Measurements from ENCODE around the gene SIKE1.

The SIKE1 gene

GRCh38 chr1:114737314-114737849 lies 43.1 kb downstream of the SIKE1 start:
- DNase-seq, result no peak
- Histone ChIP-seq H3K36me3 (peaks cover 82% of the 10 kb centered on the region), H3K27me3 (ENCODE audit: insufficient read depth, low read depth, severe bottlenecking) (no peaks in the 10 kb centered on the region)

GRCh38 chr1:114735479-114735878 lies 45.0 kb downstream of the SIKE1 start:
- H3K27ac ChIP-seq, result no peak overlapping the region
- no peak for TF ChIP-seq CTCF (IDR thresholded peaks at IDR 0.05; ENCODE audit: low read depth, low read length)
- no peaks in the 10 kb centered on the region for H3K9me3 ChIP-seq (ENCODE audit: severe bottlenecking)
- no peak for DNase-seq
- peaks cover 93% of the 10 kb centered on the region for H3K36me3 ChIP-seq
- H3K27me3 ChIP-seq (ENCODE audit: insufficient read depth, low read depth, severe bottlenecking), result no peaks in the 10 kb centered on the region
- no peak overlapping the region for H3K4me3 ChIP-seq (ENCODE audit: low read depth, low read length)

More at GRCh38 chr1:114737314-114737849, 43.1 kb downstream of the SIKE1 start:
- Histone ChIP-seq H3K9me3 (ENCODE audit: severe bottlenecking) (no peaks in the 10 kb centered on the region), H3K4me3 (ENCODE audit: low read depth, low read length) (no peak overlapping the region), H3K27ac (no peak overlapping the region)
- TF ChIP-seq CTCF (IDR thresholded peaks at IDR 0.05; ENCODE audit: low read depth, low read length), result no peak

GRCh38 chr1:114729782-114730181 lies 50.7 kb downstream of the SIKE1 start:
- Histone ChIP-seq H3K27ac (no peak overlapping the region), H3K27me3 (ENCODE audit: insufficient read depth, low read depth, severe bottlenecking) (no peaks in the 10 kb centered on the region), H3K4me3 (ENCODE audit: low read depth, low read length) (no peak overlapping the region), H3K36me3 (peaks cover 99% of the 10 kb centered on the region), H3K9me3 (ENCODE audit: severe bottlenecking) (no peaks in the 10 kb centered on the region)
- no peak for TF ChIP-seq CTCF (IDR thresholded peaks at IDR 0.05; ENCODE audit: low read depth, low read length)
- no peak for DNase-seq

GRCh38 chr1:114728553-114728952 lies 51.9 kb downstream of the SIKE1 start:
- Histone ChIP-seq H3K27ac (no peak overlapping the region), H3K36me3 (peaks cover 100% of the 10 kb centered on the region), H3K4me3 (ENCODE audit: low read depth, low read length) (no peak overlapping the region), H3K9me3 (ENCODE audit: severe bottlenecking) (no peaks in the 10 kb centered on the region), H3K27me3 (ENCODE audit: insufficient read depth, low read depth, severe bottlenecking) (no peaks in the 10 kb centered on the region)
- DNase-seq, result no peak
- TF ChIP-seq CTCF (IDR thresholded peaks at IDR 0.05; ENCODE audit: low read depth, low read length), result no peak

GRCh38 chr1:114725230-114725629 lies 55.3 kb downstream of the SIKE1 start:
- Histone ChIP-seq H3K27ac (no peak overlapping the region), H3K9me3 (ENCODE audit: severe bottlenecking) (no peaks in the 10 kb centered on the region), H3K36me3 (peaks cover 100% of the 10 kb centered on the region), H3K27me3 (ENCODE audit: insufficient read depth, low read depth, severe bottlenecking) (no peaks in the 10 kb centered on the region), H3K4me3 (ENCODE audit: low read depth, low read length) (no peak overlapping the region)
- no peak for TF ChIP-seq CTCF (IDR thresholded peaks at IDR 0.05; ENCODE audit: low read depth, low read length)
- DNase-seq, result no peak

GRCh38 chr1:114723915-114724314 lies 56.6 kb downstream of the SIKE1 start:
- no peak overlapping the region for H3K4me3 ChIP-seq (ENCODE audit: low read depth, low read length)
- H3K27ac ChIP-seq, result no peak overlapping the region
- no peak for DNase-seq
- peaks cover 100% of the 10 kb centered on the region for H3K36me3 ChIP-seq
- no peak for TF ChIP-seq CTCF (IDR thresholded peaks at IDR 0.05; ENCODE audit: low read depth, low read length)
- H3K27me3 ChIP-seq (ENCODE audit: insufficient read depth, low read depth, severe bottlenecking), result no peaks in the 10 kb centered on the region
- no peaks in the 10 kb centered on the region for H3K9me3 ChIP-seq (ENCODE audit: severe bottlenecking)
